ENCODE data around the gene ITGBL1.

The ITGBL1 gene, protein sequence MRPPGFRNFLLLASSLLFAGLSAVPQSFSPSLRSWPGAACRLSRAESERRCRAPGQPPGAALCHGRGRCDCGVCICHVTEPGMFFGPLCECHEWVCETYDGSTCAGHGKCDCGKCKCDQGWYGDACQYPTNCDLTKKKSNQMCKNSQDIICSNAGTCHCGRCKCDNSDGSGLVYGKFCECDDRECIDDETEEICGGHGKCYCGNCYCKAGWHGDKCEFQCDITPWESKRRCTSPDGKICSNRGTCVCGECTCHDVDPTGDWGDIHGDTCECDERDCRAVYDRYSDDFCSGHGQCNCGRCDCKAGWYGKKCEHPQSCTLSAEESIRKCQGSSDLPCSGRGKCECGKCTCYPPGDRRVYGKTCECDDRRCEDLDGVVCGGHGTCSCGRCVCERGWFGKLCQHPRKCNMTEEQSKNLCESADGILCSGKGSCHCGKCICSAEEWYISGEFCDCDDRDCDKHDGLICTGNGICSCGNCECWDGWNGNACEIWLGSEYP

DNA sequence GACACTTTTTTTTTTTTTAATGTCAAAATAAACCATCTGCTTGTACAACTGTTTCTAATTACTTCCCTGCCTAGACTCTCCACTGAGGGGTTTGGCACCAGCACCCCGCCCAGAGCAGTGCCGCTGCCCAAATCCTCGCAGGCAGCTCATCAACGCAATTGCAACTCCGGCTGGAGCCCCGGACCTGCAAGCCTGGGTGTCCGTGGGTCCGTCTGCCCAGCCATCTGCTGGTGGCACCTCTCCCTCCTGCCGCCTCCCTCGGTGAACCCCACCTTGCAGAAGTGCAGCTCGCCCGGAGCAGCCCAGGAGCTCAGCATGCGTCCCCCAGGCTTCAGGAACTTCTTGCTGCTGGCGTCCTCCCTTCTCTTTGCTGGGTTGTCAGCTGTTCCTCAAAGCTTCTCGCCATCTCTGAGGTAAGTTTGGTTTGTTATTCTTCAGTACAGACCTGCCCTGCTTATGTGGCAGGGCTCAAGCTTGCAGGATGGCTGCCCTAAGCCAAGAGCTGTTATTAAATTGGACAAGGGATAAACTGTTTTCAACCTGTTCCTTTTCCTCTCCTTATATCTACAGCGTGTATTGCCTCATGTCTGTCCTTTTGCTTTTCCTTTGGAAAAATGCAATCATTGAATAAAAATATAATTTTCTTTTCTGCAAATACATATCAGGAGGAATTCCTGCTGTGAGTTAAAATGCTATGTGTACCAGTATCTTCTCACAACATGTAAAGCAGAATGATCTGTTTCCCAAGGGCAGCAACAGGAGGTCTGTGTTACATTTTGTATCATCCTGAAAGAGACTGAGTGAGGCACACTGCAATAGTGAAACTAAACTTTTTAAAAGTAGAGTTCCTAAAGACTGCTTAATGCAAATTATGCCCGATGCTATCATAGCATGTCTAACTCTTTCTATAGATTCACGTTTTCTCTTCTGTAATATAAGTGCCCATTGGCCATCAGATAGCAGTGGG, at the start of gene ITGBL1:
Gene ITGBL1, plus strand, starts transcription at position 157 of the 967 bp plus-strand sequence. Its CDS starts 159 bp downstream, at position 316.
- POLR2A ChIA-PET (ENCODE audit: low non-redundant PET): no interaction called here
- H3K27ac ChIP-seq: peak within 1 kb of the TSS; percentile 68
- DNase-seq (ENCODE audit: low spot score): no peak
- CTCF ChIA-PET: interaction anchor here (0.5 kb wide), 1 partner anchor 324 kb away, joined by 5 read pairs; no protein-coding TSS in a partner anchor
- TF ChIP-seq, protein P1, sequence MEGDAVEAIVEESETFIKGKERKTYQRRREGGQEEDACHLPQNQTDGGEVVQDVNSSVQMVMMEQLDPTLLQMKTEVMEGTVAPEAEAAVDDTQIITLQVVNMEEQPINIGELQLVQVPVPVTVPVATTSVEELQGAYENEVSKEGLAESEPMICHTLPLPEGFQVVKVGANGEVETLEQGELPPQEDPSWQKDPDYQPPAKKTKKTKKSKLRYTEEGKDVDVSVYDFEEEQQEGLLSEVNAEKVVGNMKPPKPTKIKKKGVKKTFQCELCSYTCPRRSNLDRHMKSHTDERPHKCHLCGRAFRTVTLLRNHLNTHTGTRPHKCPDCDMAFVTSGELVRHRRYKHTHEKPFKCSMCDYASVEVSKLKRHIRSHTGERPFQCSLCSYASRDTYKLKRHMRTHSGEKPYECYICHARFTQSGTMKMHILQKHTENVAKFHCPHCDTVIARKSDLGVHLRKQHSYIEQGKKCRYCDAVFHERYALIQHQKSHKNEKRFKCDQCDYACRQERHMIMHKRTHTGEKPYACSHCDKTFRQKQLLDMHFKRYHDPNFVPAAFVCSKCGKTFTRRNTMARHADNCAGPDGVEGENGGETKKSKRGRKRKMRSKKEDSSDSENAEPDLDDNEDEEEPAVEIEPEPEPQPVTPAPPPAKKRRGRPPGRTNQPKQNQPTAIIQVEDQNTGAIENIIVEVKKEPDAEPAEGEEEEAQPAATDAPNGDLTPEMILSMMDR (conservative IDR thresholded peaks at IDR 0.05; ENCODE audit: low read depth): no peak

DNA sequence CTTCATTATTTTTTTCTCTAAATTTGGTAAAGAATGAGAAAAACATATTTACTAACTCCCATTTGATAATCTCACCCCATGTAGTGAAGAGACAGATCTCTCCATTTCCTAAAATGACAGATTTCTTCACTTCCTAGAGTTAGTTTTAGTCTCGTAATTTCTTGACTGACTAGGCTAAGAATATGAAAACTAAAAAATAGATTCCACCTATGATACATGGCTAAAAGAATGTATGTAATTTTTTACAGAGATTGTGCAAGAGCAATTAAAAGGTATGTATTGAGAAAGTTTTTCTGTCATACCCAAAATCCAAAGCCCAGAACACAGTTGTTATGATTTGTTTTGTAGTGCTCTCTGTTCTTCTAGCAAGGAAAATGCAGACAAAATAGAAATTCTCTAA, 45.7 kb upstream of the ITGBL1 start:
- CTCF ChIA-PET: no interaction called here
- POLR2A ChIA-PET (ENCODE audit: low non-redundant PET): no interaction called here
- no peak overlapping the region for H3K27ac ChIP-seq
- DNase-seq (ENCODE audit: low spot score): peak; percentile 34
- TF ChIP-seq, protein P1 (conservative IDR thresholded peaks at IDR 0.05; ENCODE audit: low read depth): no peak

DNA sequence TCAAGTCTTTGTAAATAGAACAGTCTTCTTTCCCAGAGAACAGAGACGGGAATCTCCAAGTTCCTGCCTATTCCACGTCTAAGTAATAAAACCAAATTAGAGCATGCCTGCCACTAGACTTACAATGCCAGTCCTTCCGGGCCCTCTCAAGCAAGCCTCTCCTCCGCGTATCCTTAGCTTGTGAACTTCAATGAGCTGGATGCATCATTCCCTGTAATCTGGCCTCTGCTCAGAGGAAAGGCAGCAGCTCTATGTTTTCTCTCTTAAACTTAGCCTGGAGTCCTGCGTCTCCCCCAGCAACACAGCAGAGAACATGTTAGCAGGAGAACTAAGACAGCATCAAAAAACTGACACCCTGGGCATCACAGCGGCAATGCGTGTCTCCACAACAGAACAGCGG, 44.3 kb upstream of the ITGBL1 start:
- TF ChIP-seq, protein P1 (conservative IDR thresholded peaks at IDR 0.05; ENCODE audit: low read depth): no peak
- CTCF ChIA-PET: no interaction called here
- POLR2A ChIA-PET (ENCODE audit: low non-redundant PET): no interaction called here
- no peak overlapping the region for H3K27ac ChIP-seq
- no peak for DNase-seq (ENCODE audit: low spot score)

DNA sequence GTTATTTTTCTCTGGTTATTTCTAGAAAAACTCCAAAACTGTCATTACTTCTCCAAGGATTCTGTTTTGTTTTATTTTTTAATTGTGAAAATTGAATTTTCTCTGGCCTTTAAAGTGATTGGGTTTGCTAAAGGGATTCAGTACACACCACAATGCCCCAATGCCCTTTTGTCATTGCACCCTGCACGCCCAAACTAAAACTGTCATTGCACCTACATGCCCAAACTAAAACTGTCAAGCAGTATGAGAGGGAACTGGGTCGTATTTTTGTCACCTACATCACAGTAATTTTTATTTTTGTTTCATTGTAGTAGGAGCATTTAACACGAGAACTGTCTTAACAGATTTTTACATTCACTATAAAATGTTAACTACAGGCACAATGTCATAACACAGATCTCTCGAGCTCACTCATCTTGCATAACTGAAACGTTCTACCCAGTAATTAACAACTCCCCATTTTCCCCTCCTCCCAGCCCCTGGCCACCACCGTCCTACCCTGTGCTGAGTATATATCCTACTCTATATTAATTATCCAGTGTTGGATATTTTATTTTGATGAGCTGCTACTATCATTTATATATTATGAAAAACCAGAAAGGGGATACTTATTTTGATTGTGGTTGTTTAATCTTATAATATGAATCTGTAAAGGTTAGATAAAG, 43.4 kb upstream of the ITGBL1 start:
- DNase-seq (ENCODE audit: low spot score): no peak
- H3K27ac ChIP-seq: no peak overlapping the region
- TF ChIP-seq, protein P1 (conservative IDR thresholded peaks at IDR 0.05; ENCODE audit: low read depth): no peak
- ChIA-PET CTCF (no interaction called here), POLR2A (ENCODE audit: low non-redundant PET) (interaction anchor here (0.6 kb wide), 1 partner anchor 664 kb away, joined by 3 read pairs; no protein-coding TSS in a partner anchor)

DNA sequence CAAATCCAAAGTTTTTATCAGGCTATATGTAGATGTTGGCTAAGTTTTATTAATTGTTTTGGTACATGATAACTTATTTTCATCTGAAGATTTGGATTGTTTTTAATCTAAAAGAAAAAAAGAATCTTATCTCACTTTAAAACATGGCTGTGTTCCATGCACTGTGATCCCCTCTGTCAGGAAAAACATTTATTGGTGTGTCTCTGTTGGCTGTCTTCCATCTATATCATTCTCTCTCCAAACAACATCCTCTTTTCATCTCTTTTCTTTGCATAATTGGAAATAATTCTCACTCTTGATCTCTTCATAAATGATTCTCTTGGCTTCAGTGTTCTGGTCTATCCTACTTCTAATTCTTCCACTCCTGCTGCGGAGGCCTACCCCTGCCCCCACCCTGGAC, 40.4 kb upstream of the ITGBL1 start:
- H3K27ac ChIP-seq: no peak overlapping the region
- TF ChIP-seq, protein P1 (conservative IDR thresholded peaks at IDR 0.05; ENCODE audit: low read depth): no peak
- DNase-seq (ENCODE audit: low spot score): no peak
- POLR2A ChIA-PET (ENCODE audit: low non-redundant PET): no interaction called here
- CTCF ChIA-PET: no interaction called here

Data from RWPE1 (cell line).